Activated CD8-positive, alpha-beta T cell treated with anti-CD3 and anti-CD28 coated beads for 36 hours (primary cell): ENCODE results near the gene TYW1B. TPM values are rescaled to one million over a fixed set of nuclear protein-coding genes. Genes with fewer than 3 reads are reported as not detected.
"Not testable (repeated sequence)": the region's sequence is repeated elsewhere in the genome, so short reads cannot be mapped to it uniquely, and the experiment has no call there.

Experiments used
- ATAC-seq: fragments of 200-7000 bp; cut with Tn5 transposase; one replicate; pipeline ENCODE4 v1.10.0; 2021; ENCODE audit warnings: mild to moderate bottlenecking, moderate library complexity
- CTCF ChIA-PET: fragments of 350-600 bp; sonication (Branson Sonifier 250); formaldehyde crosslinking; loops from one replicate; lab custom pipeline; 2021; ENCODE audit warnings: antibody characterized with exemption; lab: Charles Lee
- POLR2A ChIA-PET: fragments of 350-600 bp; sonication (Branson Sonifier 250); formaldehyde crosslinking; loops from one replicate; lab custom pipeline; 2021; ENCODE audit warnings: antibody characterized with exemption; lab: Charles Lee
- DNase-seq: peaks from one replicate; pipeline ENCODE4 v3.0.0-alpha.2; 2020
- H3K27ac Mint-ChIP-seq: one replicate; pipeline ENCODE4 v1.8.0; 2021; ENCODE audit warnings: mild to moderate bottlenecking, mixed read lengths
- H3K27me3 Mint-ChIP-seq: one replicate; pipeline ENCODE4 v1.8.0; 2021; ENCODE audit warnings: mixed read lengths
- H3K36me3 Mint-ChIP-seq: one replicate; pipeline ENCODE4 v1.8.0; 2021; ENCODE audit warnings: low read depth, mixed read lengths
- H3K4me1 Mint-ChIP-seq: one replicate; pipeline ENCODE4 v1.8.0; 2021; ENCODE audit warnings: low read depth, mixed read lengths
- H3K4me3 Mint-ChIP-seq: one replicate; pipeline ENCODE4 v1.8.0; 2021; ENCODE audit warnings: mild to moderate bottlenecking, moderate library complexity, mixed read lengths
- H3K9me3 Mint-ChIP-seq: one replicate; pipeline ENCODE4 v1.8.0; 2021; ENCODE audit warnings: mixed read lengths
- CTCF ChIP-seq: fragments of 200-600 bp; IDR thresholded peaks from one replicate; pipeline ENCODE4 v1.8.0; 2022; ENCODE audit warnings: antibody characterized with exemption, mild to moderate bottlenecking
- intact Hi-C: fragments of 100-400 bp; cut with micrococcal nuclease; formaldehyde crosslinking; loops from one replicate; pipeline ENCODE4 v1.10.0; 2022
- total RNA-seq, 2 experiments: library from RNA; stranded (reverse); gene quantifications; one replicate each; pipeline ENCODE4 v1.2.3, GENCODE V29; 2021

TYW1B gene
- total RNA-seq, 2 experiments from 2014 or later: 1.6 to 1.8 TPM

DNA sequence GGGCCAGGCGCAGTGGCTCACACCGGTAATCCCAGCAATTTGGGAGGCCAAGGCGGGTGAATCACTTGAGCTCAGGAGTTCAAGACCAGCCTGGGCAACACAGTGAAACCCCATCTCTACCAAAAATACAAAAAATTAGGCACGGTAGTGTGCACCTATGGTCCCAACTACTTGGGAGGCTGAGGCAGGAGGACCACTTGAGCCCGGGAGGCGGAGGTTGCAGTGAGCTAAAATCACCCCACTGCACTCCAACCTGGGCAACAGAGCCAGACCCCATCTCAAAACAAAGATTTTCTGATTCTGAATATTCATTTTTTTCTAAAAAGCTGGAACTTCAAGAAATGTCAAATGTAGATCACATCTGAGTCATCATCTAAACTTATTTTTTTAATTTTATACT, 10.3 kb upstream of the TYW1B start:
- CTCF ChIA-PET: interaction anchor here (1.4 kb wide), 1 partner anchor 77 kb away, joined by 4 read pairs; no protein-coding TSS in a partner anchor
- intact Hi-C loops, H3K4me1 Mint-ChIP-seq, DNase-seq, H3K4me3 Mint-ChIP-seq, H3K27me3 Mint-ChIP-seq, ATAC-seq, H3K27ac Mint-ChIP-seq: not testable (repeated sequence)
- POLR2A ChIA-PET: interaction anchor here (1.1 kb wide), 1 partner anchor 88 kb away, joined by 3 read pairs; no protein-coding TSS in a partner anchor
- peaks cover 16% of the 10 kb centered on the region for H3K9me3 Mint-ChIP-seq
- peaks cover 44% of the 10 kb centered on the region for H3K36me3 Mint-ChIP-seq

GRCh38 chr7:72837291-72837690, 9.3 kb upstream of the TYW1B start:
- Mint-ChIP-seq H3K9me3 (peaks cover 16% of the 10 kb centered on the region), H3K4me1 (peaks cover 15% of the 10 kb centered on the region), H3K36me3 (peaks cover 51% of the 10 kb centered on the region)
- H3K27ac Mint-ChIP-seq, DNase-seq, intact Hi-C loops, H3K27me3 Mint-ChIP-seq, CTCF ChIA-PET, H3K4me3 Mint-ChIP-seq, POLR2A ChIA-PET, ATAC-seq: not testable (repeated sequence)

GRCh38 chr7:72830567-72830966, 2.6 kb upstream of the TYW1B start:
- intact Hi-C loops, DNase-seq, ATAC-seq, POLR2A ChIA-PET, H3K9me3 Mint-ChIP-seq, H3K27me3 Mint-ChIP-seq: not testable (repeated sequence)
- Mint-ChIP-seq H3K27ac (peak overlapping the region; percentile 93), H3K36me3 (peaks cover 32% of the 10 kb centered on the region), H3K4me1 (peaks cover 27% of the 10 kb centered on the region), H3K4me3 (peak overlapping the region; percentile 86)
- CTCF ChIA-PET: interaction anchor here (3.0 kb wide), 1 partner anchor 85 kb away, joined by 14 read pairs; no protein-coding TSS in a partner anchor

- POLR2A ChIA-PET, H3K9me3 Mint-ChIP-seq, H3K27me3 Mint-ChIP-seq: not testable (repeated sequence)
- DNase-seq (peak; percentile 77), ATAC-seq (peak; percentile 34)
- TF ChIP-seq CTCF: peak; percentile 46
- CTCF ChIA-PET: interaction anchor here (3.0 kb wide), 1 partner anchor 86 kb away, joined by 14 read pairs; no protein-coding TSS in a partner anchor
- H3K4me3 Mint-ChIP-seq: peak overlapping the region; percentile 86
- intact Hi-C loops: loop anchor here (5.0 kb wide), 1 partner anchor 87 kb away; no protein-coding TSS in a partner anchor
- H3K27ac Mint-ChIP-seq: peak overlapping the region; percentile 93
- peaks cover 31% of the 10 kb centered on the region for H3K36me3 Mint-ChIP-seq
- peaks cover 28% of the 10 kb centered on the region for H3K4me1 Mint-ChIP-seq
These were observed 1.8 kb upstream of the TYW1B start for GRCh38 chr7:72829687-72830354.

- peak overlapping the region; percentile 86 for H3K4me3 Mint-ChIP-seq
- DNase-seq (peak; percentile 98), ATAC-seq (peak; percentile 60)
- H3K27me3 Mint-ChIP-seq, H3K9me3 Mint-ChIP-seq, POLR2A ChIA-PET: not testable (repeated sequence)
- CTCF ChIA-PET: interaction anchor here (3.0 kb wide), 1 partner anchor 86 kb away, joined by 14 read pairs; no protein-coding TSS in a partner anchor
- intact Hi-C loops: loop anchor here (5.0 kb wide), 1 partner anchor 88 kb away; no protein-coding TSS in a partner anchor
- peaks cover 27% of the 10 kb centered on the region for H3K36me3 Mint-ChIP-seq
- peak overlapping the region; percentile 93 for H3K27ac Mint-ChIP-seq
- peaks cover 28% of the 10 kb centered on the region for H3K4me1 Mint-ChIP-seq
These were observed 1.3 kb upstream of the TYW1B start for GRCh38 chr7:72829291-72829686.

GRCh38 chr7:72823765-72824732, 4.0 kb downstream of the TYW1B start:
- CTCF ChIA-PET: interaction anchor here (0.7 kb wide), 1 partner anchor 91 kb away, joined by 4 read pairs; no protein-coding TSS in a partner anchor

GRCh38 chr7:72822497-72822896, 5.5 kb downstream of the TYW1B start:
- intact Hi-C loops, H3K27ac Mint-ChIP-seq, POLR2A ChIA-PET, CTCF ChIA-PET, H3K9me3 Mint-ChIP-seq, ATAC-seq, H3K4me3 Mint-ChIP-seq, H3K27me3 Mint-ChIP-seq, DNase-seq: not testable (repeated sequence)
- peaks cover 11% of the 10 kb centered on the region for H3K36me3 Mint-ChIP-seq
- H3K4me1 Mint-ChIP-seq: peaks cover 17% of the 10 kb centered on the region

More at GRCh38 chr7:72823765-72824732, 4.0 kb downstream of the TYW1B start:
- DNase-seq, H3K36me3 Mint-ChIP-seq, H3K4me3 Mint-ChIP-seq, H3K27me3 Mint-ChIP-seq, intact Hi-C loops, POLR2A ChIA-PET, ATAC-seq, H3K27ac Mint-ChIP-seq, H3K9me3 Mint-ChIP-seq: not testable (repeated sequence)
- H3K4me1 Mint-ChIP-seq: peaks cover 15% of the 10 kb centered on the region
- peak; percentile 54 for TF ChIP-seq CTCF

GRCh38 chr7:72818663-72819361, 9.2 kb downstream of the TYW1B start:
- DNase-seq: not testable (repeated sequence)
- CTCF ChIA-PET: interaction anchor here (1.1 kb wide), 1 partner anchor 97 kb away, joined by 3 read pairs; no protein-coding TSS in a partner anchor

GRCh38 chr7:72817661-72818060, 10.3 kb downstream of the TYW1B start:
- ATAC-seq, POLR2A ChIA-PET, H3K4me3 Mint-ChIP-seq, H3K27ac Mint-ChIP-seq, H3K27me3 Mint-ChIP-seq, H3K4me1 Mint-ChIP-seq, intact Hi-C loops, H3K9me3 Mint-ChIP-seq, DNase-seq: not testable (repeated sequence)
- peaks cover 16% of the 10 kb centered on the region for H3K36me3 Mint-ChIP-seq
- CTCF ChIA-PET: interaction anchor here (1.1 kb wide), 1 partner anchor 98 kb away, joined by 3 read pairs; no protein-coding TSS in a partner anchor

More at GRCh38 chr7:72818663-72819361, 9.2 kb downstream of the TYW1B start:
- POLR2A ChIA-PET, intact Hi-C loops, ATAC-seq, H3K27ac Mint-ChIP-seq, H3K4me1 Mint-ChIP-seq, H3K27me3 Mint-ChIP-seq, H3K4me3 Mint-ChIP-seq, H3K9me3 Mint-ChIP-seq: not testable (repeated sequence)
- peaks cover 16% of the 10 kb centered on the region for H3K36me3 Mint-ChIP-seq
